A549 (cell line): ENCODE data around the gene ADGRL3.

Experiments used
- BHLHE40 ChIP-seq: IDR thresholded peaks from 2 replicates; pipeline ENCODE4 v1.6.1; 2012; ENCODE audit warnings: low read depth, low read length, inconsistent platforms
- RAD21 ChIP-seq, 2 experiments: fragments of >200 bp in 1 of 2; sonication (Bioruptor Twin) in 1 of 2; formaldehyde crosslinking in 1 of 2; IDR thresholded peaks in 1 of 2; conservative IDR thresholded peaks in 1 of 2; 2 replicates in 1 of 2; 3 replicates in 1 of 2; pipeline ENCODE4 v1.6.1; 2012 to 2018; ENCODE audit warnings: inconsistent platforms in 1 of 2
- TF ChIP-seq, protein P1 (sequence below): fragments of >200 bp; sonication (Bioruptor Twin); formaldehyde crosslinking; IDR thresholded peaks from 3 replicates; pipeline ENCODE4 v1.5.1; 2016

DNA sequence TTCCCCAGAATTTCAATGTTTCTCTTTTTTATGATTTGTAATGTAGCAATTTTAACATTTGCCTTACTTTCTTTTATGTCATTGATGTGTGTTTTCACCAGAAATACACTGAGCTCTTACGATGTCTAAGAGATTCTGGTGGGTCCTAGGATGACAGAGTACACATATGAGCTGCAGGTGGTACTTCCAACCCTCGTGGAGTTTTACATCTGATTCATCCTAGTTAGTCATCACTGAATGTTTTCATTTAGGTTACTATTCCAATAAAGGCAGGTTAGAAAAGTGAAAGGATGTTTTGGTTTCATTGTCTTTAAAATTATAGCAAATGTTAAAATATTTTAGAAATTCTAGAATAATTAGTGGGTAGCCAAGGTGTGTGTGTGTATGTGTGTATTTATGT lies 605.9 kb downstream of the ADGRL3 start:
- TF ChIP-seq, protein P1, sequence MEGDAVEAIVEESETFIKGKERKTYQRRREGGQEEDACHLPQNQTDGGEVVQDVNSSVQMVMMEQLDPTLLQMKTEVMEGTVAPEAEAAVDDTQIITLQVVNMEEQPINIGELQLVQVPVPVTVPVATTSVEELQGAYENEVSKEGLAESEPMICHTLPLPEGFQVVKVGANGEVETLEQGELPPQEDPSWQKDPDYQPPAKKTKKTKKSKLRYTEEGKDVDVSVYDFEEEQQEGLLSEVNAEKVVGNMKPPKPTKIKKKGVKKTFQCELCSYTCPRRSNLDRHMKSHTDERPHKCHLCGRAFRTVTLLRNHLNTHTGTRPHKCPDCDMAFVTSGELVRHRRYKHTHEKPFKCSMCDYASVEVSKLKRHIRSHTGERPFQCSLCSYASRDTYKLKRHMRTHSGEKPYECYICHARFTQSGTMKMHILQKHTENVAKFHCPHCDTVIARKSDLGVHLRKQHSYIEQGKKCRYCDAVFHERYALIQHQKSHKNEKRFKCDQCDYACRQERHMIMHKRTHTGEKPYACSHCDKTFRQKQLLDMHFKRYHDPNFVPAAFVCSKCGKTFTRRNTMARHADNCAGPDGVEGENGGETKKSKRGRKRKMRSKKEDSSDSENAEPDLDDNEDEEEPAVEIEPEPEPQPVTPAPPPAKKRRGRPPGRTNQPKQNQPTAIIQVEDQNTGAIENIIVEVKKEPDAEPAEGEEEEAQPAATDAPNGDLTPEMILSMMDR = no peak
- TF ChIP-seq BHLHE40 = no peak
- no peak for TF ChIP-seq RAD21 (conservative IDR thresholded peaks at IDR 0.05 in 1 of 2, IDR thresholded peaks at IDR 0.05 in 1 of 2)
